ENCODE measurements around the gene TXK.

- TF ChIP-seq CTCF (IDR thresholded peaks at IDR 0.05): no peak
- TF ChIP-seq POLR2A (IDR thresholded peaks at IDR 0.05): no peak
Observed at GRCh38 chr4:48074657-48075056, 59.4 kb downstream of the TXK start.
